Spleen (tissue), 11 donors: ENCODE data around the gene PRTG. TPM values are rescaled to one million over a fixed set of nuclear protein-coding genes. Genes with fewer than 3 reads are reported as not detected.

Experiments
- DNase-seq: peaks from one replicate; pipeline ENCODE4 v3.0.0-alpha.2; 2020
- H3K27ac ChIP-seq, 8 donors: fragments of 200-600 bp; sonication (generic) in 7 of 8; 1 replicate in 4 of 8; 2 replicates in 4 of 8; pipeline versions ENCODE4 v1.5.0 to v1.8.0; 2016 to 2021; ENCODE audit warnings: inconsistent platforms in 4 of 8, mild to moderate bottlenecking in 4 of 8, moderate library complexity in 1 of 8
- H3K27me3 ChIP-seq, 7 donors: fragments of 200-600 bp; sonication (generic) in 6 of 7; replicated peaks in 1 of 7; 1 replicate in 4 of 7; 2 replicates in 3 of 7; pipeline versions ENCODE4 v1.5.0 to v1.8.0; 2016 to 2021; ENCODE audit warnings: inconsistent platforms in 3 of 7, mild to moderate bottlenecking in 1 of 7
- H3K36me3 ChIP-seq, 6 donors: fragments of 200-600 bp; sonication (generic) in 5 of 6; 1 replicate in 4 of 6; 2 replicates in 2 of 6; pipeline versions ENCODE4 v1.5.0 to v1.8.0; 2016 to 2021; ENCODE audit warnings: inconsistent platforms in 2 of 6
- H3K4me1 ChIP-seq, 6 donors: fragments of 200-600 bp; sonication (generic) in 5 of 6; 1 replicate in 3 of 6; 2 replicates in 3 of 6; pipeline versions ENCODE4 v1.5.0 to v1.8.0; 2016 to 2021; ENCODE audit warnings: inconsistent platforms in 3 of 6
- H3K4me3 ChIP-seq, 8 donors: fragments of 200-600 bp; sonication (generic) in 7 of 8; 1 replicate in 4 of 8; 2 replicates in 4 of 8; pipeline versions ENCODE4 v1.5.0 to v1.8.0; 2016 to 2021; ENCODE audit warnings: inconsistent platforms in 4 of 8, mild to moderate bottlenecking in 4 of 8, moderate library complexity in 2 of 8
- H3K9me3 ChIP-seq, 8 donors: fragments of 200-600 bp; sonication (generic) in 7 of 8; 1 replicate in 4 of 8; 2 replicates in 4 of 8; pipeline versions ENCODE4 v1.5.0 to v1.8.0; 2016 to 2021; ENCODE audit warnings: inconsistent platforms in 4 of 8
- CTCF ChIP-seq, 11 experiments: fragments of 200-600 bp in 7 of 11; fragments of 450-650 bp in 4 of 11; sonication (generic) in 4 of 11; IDR thresholded peaks in 8 of 11; conservative IDR thresholded peaks in 3 of 11; 1 replicate in 7 of 11; 2 replicates in 4 of 11; pipeline versions ENCODE4 v1.4.0 to v1.8.0; 2016 to 2021; ENCODE audit warnings: antibody characterized with exemption in 11 of 11, inconsistent platforms in 4 of 11, mild to moderate bottlenecking in 1 of 11
- POLR2A ChIP-seq, 3 donors: fragments of 450-650 bp; IDR thresholded peaks; one replicate each; pipeline ENCODE4 v1.5.1; 2017; ENCODE audit warnings: antibody characterized with exemption in 3 of 3, mild to moderate bottlenecking in 1 of 3
- POLR2AphosphoS5 ChIP-seq, 3 donors: sonication (generic); formaldehyde crosslinking; IDR thresholded peaks; one replicate each; pipeline ENCODE4 v1.5.1; 2017; ENCODE audit warnings: antibody characterized with exemption in 3 of 3
- WGBS, 5 donors: extraction: QIAGEN DNeasy Blood & Tissue Kit in 3 of 5; methylation state at CpG; one replicate each; pipeline versions ENCODE4 v1.1.5 to v1.1.7; 2013 to 2018; 5-methylcytosine and 5-hydroxymethylcytosine counted together
- intact Hi-C: fragments of 100-400 bp; cut with DNase I; formaldehyde crosslinking; loops from one replicate; pipeline ENCODE4 v1.15.0; 2023; ENCODE audit warnings: low total_unique reads
- polyA plus RNA-seq, 3 donors: library from polyadenylated mRNA; stranded (reverse); fragments of 200-250 nt; gene quantifications; one replicate each; pipeline ENCODE4 v1.2.1, GENCODE V29; 2013
- total RNA-seq, 7 donors: library from RNA; depleted of rRNA in 3 of 7; stranded (reverse); fragments of >200 nt in 3 of 7; fragmentation: NEBNext Ultra II Directional in 4 of 7; extraction: Animal tissue kit (Norgen Biotek cat#: 25700) in 4 of 7; gene quantifications; one replicate each; pipeline versions ENCODE4 v1.1.0 to v1.2.1, GENCODE V29; 2016 to 2021
- donor health status: healthy with polysubstance abuse.
- donor health status: DM: no; HTN: no; CAD: no; lungs with moderate emphysema.
- donor health status: DM: no; HTN: no; CAD: no.
- donor health status: Bipolar disorder and iron deficiency.
- donor health status: healthy.
- donor health status: DM: no; HTN: no; CAD: no.
- donor health status: DM: yes; HTN: yes; CAD: no.

PRTG gene
- total and polyA plus RNA-seq, 10 donors, result 0.02 to 1.4 (median 0.49) TPM

GRCh38 chr15:55710286-55710685 lies 32.7 kb downstream of the PRTG start:
- Histone ChIP-seq H3K27ac (no peak overlapping the region), H3K27me3 (peaks cover 0 to 7% (median 0%) of the 10 kb centered on the region in 7 donors), H3K36me3 (no peaks in the 10 kb centered on the region), H3K4me1 (no peaks in the 10 kb centered on the region), H3K4me3 (no peak overlapping the region), H3K9me3 (no peaks in the 10 kb centered on the region)
- TF ChIP-seq CTCF (IDR thresholded peaks at IDR 0.05 in 8 of 11, conservative IDR thresholded peaks at IDR 0.05 in 3 of 11), result no peak
- no peak for TF ChIP-seq POLR2A (IDR thresholded peaks at IDR 0.05)
- no peak for TF ChIP-seq POLR2AphosphoS5 (IDR thresholded peaks at IDR 0.05)
- intact Hi-C loops, result no loop called here
- DNase-seq, result no peak

GRCh38 chr15:55709458-55709857 lies 33.5 kb downstream of the PRTG start:
- 47 to 100% (median 50%) methylated on average over 1 to 2 of the region's 2 CpGs for WGBS, 5 donors
- Histone ChIP-seq H3K9me3 (no peaks in the 10 kb centered on the region), H3K27me3 (peaks cover 0 to 7% (median 0%) of the 10 kb centered on the region in 7 donors), H3K4me3 (no peak overlapping the region), H3K4me1 (no peaks in the 10 kb centered on the region), H3K36me3 (no peaks in the 10 kb centered on the region), H3K27ac (no peak overlapping the region)
- no peak for TF ChIP-seq CTCF (IDR thresholded peaks at IDR 0.05 in 8 of 11, conservative IDR thresholded peaks at IDR 0.05 in 3 of 11)
- no peak for DNase-seq
- intact Hi-C loops, result no loop called here

GRCh38 chr15:55708720-55709119 lies 34.2 kb downstream of the PRTG start:
- DNase-seq, result no peak
- 90 to 96% (median 95%) methylated on average over 8 of the region's 8 CpGs for WGBS, 5 donors
- intact Hi-C loops, result no loop called here
- Histone ChIP-seq H3K4me3 (no peak overlapping the region), H3K36me3 (no peaks in the 10 kb centered on the region), H3K4me1 (no peaks in the 10 kb centered on the region), H3K9me3 (no peaks in the 10 kb centered on the region), H3K27me3 (peaks cover 0 to 7% (median 0%) of the 10 kb centered on the region in 7 donors), H3K27ac (no peak overlapping the region)
- TF ChIP-seq POLR2A (IDR thresholded peaks at IDR 0.05) (no peak), CTCF (IDR thresholded peaks at IDR 0.05 in 8 of 11, conservative IDR thresholded peaks at IDR 0.05 in 3 of 11) (no peak), POLR2AphosphoS5 (IDR thresholded peaks at IDR 0.05) (no peak)

- peaks cover 0 to 7% (median 0%) of the 10 kb centered on the region in 7 donors for H3K27me3 ChIP-seq
- intact Hi-C loops, result no loop called here
- no peak overlapping the region for H3K27ac ChIP-seq
- H3K4me3 ChIP-seq, result no peak overlapping the region
- WGBS, 5 donors, result 78 to 92% (median 90%) methylated on average over 4 of the region's 4 CpGs
- H3K4me1 ChIP-seq, result no peaks in the 10 kb centered on the region
- TF ChIP-seq CTCF (IDR thresholded peaks at IDR 0.05 in 8 of 11, conservative IDR thresholded peaks at IDR 0.05 in 3 of 11) (no peak), POLR2A (IDR thresholded peaks at IDR 0.05) (no peak), POLR2AphosphoS5 (IDR thresholded peaks at IDR 0.05) (no peak)
- DNase-seq, result no peak
- H3K36me3 ChIP-seq, result no peaks in the 10 kb centered on the region
- no peaks in the 10 kb centered on the region for H3K9me3 ChIP-seq
These were observed 35.0 kb downstream of the PRTG start for GRCh38 chr15:55707951-55708350.
